ENCODE measurements around the gene SESN3.

DNA sequence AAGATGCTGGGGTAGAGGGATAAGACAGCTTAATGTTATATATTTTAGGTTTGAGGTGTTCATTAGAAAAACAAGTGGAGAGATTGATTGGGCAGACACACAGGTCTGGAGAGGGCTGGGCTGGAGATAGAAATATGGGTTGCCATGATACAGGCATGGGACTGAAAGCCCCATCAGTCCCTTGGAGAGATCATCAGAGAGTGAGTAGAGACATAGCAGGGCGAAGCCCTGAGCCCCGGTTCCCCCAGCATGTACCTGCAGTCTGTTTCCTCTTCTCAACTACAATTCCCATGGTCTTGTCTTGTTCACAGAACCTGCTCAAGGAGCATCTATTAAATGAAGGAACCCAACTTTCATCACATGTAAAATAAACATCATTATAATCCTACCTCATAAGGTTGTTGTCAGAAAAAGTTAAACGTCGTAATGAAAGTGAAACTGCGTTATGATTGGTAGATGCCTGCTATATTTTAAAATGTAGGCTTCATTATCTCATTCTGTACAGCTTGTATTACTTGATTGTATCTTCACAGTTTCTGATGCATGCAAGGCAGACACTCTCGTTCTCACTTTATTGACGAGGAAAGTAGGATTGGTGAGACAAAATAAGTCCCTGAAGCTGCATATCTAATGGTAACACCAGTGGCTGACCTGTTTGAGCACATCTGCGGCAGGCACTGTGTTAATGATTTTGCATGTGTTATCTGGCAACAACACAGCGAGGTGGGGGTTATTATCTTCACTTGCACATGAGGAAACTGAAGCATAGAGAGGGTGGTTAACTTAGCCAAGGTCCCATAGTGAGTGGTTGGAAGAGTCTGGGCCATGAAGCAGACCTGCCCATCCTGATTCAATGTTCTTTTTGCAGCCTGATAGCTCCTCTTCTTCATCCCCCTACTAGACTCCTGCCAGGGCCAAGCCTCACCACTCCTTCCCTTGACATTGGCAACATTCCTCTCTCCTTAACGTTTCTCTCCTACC lies 77.8 kb downstream of the SESN3 start:
- no peak for TF ChIP-seq EZH2 (IDR thresholded peaks at IDR 0.05; ENCODE audit: insufficient read depth, poor library complexity, severe bottlenecking)
- TF ChIP-seq EZH2phosphoT487 (IDR thresholded peaks at IDR 0.05; ENCODE audit: insufficient read depth, low read depth): no peak

Measured in GM23248 (cell line).